ENCODE results near the gene SENP1. TPM values are rescaled to one million over a fixed set of nuclear protein-coding genes. Genes with fewer than 3 reads are reported as not detected.
A peak's percentile ranks its signal among the peaks of the same experiment; 100 is the strongest.

The SENP1 gene
- total RNA-seq, 2 donors from 2014 or later, result 37.5 to 42.3 TPM

DNA sequence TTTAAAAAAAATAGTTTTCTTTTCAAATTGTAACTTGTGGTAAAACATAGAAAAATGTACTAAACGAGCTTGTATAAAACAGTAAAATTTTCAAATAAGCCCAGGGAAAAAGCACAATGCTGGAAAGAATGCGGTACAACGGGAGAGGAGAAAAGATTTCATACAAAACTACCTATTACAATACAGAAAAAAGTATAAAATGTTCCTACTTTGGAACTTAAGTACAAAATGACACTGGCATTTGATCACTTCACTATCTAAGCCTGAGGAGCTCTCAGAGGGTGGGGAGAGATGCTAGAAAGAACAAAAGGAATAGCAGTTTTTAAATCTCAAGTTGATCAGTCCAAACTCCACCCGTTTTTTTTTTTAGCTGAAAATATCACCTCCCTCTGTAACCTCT lies 62.1 kb downstream of the SENP1 start:
- no peak for ATAC-seq (replicated peaks)
- H3K4me3 Mint-ChIP-seq, result no peak overlapping the region
- H3K4me1 Mint-ChIP-seq, result peaks cover 5% of the 10 kb centered on the region
- H3K9me3 Mint-ChIP-seq, result no peaks in the 10 kb centered on the region
- peaks cover 57% of the 10 kb centered on the region for H3K36me3 Mint-ChIP-seq (ENCODE audit: low read depth)
- H3K27me3 Mint-ChIP-seq, result no peaks in the 10 kb centered on the region
- H3K27ac Mint-ChIP-seq, result peak overlapping the region; percentile 80

DNA sequence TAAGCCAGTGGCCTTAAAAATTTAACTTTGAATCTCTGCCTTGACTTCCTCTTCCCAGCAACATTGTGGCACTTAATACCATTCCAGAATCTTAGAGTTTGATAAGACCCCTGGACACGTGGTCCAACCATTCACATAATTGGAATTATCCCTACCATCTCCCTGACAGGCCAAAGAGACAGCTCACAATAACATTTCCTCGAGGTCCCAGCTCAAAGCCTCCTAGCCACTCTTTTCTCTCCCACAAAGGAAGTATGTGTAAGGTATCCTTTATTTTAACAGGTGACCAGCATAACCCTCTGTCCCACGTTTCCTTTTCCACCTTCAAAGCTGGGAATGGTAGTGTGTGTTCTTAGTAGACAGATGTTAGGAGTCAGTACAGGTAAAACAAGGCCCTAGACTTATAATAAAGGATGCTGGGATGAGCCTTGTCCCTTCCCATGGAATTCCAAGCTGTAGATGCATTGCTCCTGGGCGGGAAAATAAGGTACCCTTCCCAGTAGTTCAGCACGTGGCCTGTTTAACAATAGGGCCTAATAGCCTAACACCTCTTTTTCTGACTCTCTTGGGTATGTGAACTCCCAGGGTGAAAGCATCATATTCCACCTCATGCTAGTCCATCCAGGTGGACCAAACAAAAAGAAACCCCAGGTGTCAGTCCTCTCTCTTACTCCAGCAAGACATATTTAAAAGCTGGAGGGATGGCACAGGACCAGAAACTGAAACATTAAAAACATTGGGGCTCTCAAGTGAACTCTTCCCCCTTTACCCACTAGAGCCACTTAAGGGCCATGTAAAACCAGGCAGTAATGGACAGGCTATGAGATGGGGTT lies 64.1 kb downstream of the SENP1 start:
- Mint-ChIP-seq H3K4me1 (peaks cover 5% of the 10 kb centered on the region), H3K9me3 (no peaks in the 10 kb centered on the region), H3K36me3 (ENCODE audit: low read depth) (peaks cover 37% of the 10 kb centered on the region), H3K27me3 (no peaks in the 10 kb centered on the region), H3K4me3 (no peak overlapping the region), H3K27ac (no peak overlapping the region)
- no peak for ATAC-seq (replicated peaks)

DNA sequence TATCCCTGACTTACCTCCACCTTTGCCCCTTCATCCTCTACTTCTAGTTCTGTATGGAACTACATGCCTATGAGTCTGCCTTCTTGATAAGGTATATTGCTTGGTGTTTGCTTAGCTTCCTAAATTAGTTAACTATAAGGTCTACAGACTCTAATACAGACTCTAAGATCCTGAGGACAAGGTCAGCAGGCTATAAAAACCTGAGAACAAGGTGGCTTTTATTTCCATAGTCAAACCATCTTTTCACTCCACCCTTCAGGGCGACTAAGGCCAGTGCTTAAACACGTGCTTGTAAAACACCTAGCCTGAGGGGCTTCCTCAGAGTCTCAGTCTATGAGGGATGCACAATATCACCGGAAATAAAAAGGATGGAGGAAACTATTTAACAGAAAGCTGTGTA lies 65.5 kb downstream of the SENP1 start:
- H3K4me1 Mint-ChIP-seq, result peaks cover 5% of the 10 kb centered on the region
- H3K4me3 Mint-ChIP-seq, result no peak overlapping the region
- peaks cover 23% of the 10 kb centered on the region for H3K36me3 Mint-ChIP-seq (ENCODE audit: low read depth)
- no peaks in the 10 kb centered on the region for H3K27me3 Mint-ChIP-seq
- H3K27ac Mint-ChIP-seq, result no peak overlapping the region
- no peak for ATAC-seq (replicated peaks)
- no peaks in the 10 kb centered on the region for H3K9me3 Mint-ChIP-seq

DNA sequence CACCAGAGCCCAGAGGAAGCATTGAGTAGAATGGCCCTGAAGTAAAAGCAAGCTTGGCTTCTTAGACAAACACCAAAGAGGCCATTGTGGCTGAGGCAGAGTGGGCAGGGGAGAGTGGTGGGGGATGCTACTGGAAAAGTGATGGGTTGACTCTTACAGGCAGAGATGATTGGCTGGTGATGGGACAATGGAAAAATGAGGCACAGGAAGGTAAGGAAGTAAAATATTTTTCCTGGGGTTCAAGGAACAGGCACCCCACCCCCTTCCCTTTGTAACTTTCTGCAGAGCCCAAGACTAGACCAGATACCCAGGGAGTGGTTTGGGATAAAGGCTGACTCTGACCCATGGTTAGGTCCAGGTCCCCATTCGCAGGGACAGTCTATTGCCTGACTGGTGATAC lies 66.7 kb downstream of the SENP1 start:
- H3K4me3 Mint-ChIP-seq, result no peak overlapping the region
- no peak overlapping the region for H3K27ac Mint-ChIP-seq
- peaks cover 5% of the 10 kb centered on the region for H3K4me1 Mint-ChIP-seq
- no peaks in the 10 kb centered on the region for H3K9me3 Mint-ChIP-seq
- H3K27me3 Mint-ChIP-seq, result no peaks in the 10 kb centered on the region
- peaks cover 11% of the 10 kb centered on the region for H3K36me3 Mint-ChIP-seq (ENCODE audit: low read depth)
- no peak for ATAC-seq (replicated peaks)

DNA sequence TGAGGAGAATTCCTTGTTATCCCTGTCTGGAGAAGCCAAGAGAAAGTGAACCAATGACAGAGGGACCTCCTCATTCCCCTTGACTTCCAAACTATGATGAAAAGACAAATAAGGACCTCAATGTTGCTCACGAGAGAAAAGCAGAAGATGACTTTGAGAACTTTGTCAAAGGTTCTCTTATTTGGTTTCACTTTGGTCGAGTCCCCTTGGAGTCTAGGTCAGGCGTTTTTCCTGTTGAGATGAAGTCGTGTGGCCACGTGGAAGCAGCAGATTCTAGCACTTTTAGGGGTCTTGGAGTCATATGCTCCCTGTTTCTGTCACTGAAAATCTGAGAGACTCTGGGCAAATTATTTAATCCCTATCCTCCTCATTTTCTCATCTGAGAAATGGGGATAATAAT lies 67.8 kb downstream of the SENP1 start:
- H3K27ac Mint-ChIP-seq, result no peak overlapping the region
- no peak for ATAC-seq (replicated peaks)
- H3K36me3 Mint-ChIP-seq (ENCODE audit: low read depth), result peaks cover under 1% of the 10 kb centered on the region
- H3K27me3 Mint-ChIP-seq, result no peaks in the 10 kb centered on the region
- H3K4me3 Mint-ChIP-seq, result no peak overlapping the region
- H3K4me1 Mint-ChIP-seq, result peaks cover 5% of the 10 kb centered on the region
- no peaks in the 10 kb centered on the region for H3K9me3 Mint-ChIP-seq

DNA sequence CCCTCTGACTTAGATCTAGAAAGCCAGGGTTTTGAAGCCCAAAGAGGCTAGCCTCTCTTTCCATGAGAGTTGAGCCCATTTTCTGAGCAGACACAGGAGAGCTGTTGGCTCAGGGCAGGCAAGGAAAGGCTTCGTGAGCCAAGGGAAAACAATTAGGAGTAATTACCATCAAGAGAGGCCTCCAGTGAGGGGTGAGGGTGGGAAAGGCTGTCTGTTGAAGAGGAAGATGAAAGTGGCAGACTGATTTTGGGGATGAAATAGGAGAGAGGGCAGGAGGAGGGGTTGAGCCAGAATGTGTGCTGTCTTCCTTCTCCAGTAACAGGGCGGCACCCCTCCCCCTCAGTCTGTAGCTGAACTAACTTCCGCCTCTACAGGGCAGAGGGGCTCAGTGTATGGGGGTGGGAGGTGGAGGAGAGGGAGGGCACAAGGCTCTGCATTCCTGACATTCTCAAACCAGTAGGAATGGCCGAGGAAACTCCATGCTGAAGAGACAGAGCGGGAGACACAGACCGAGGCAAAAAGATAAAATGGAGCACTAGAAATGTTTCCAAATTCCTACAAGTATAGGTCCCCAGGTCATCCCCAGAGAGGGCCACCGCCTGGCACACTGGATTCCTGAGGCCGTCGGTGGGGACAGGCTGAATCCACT lies 68.5 kb downstream of the SENP1 start:
- Mint-ChIP-seq H3K9me3 (no peaks in the 10 kb centered on the region), H3K4me1 (peaks cover 5% of the 10 kb centered on the region), H3K4me3 (no peak overlapping the region), H3K36me3 (ENCODE audit: low read depth) (no peaks in the 10 kb centered on the region), H3K27me3 (no peaks in the 10 kb centered on the region), H3K27ac (no peak overlapping the region)
- ATAC-seq (replicated peaks), result no peak

DNA sequence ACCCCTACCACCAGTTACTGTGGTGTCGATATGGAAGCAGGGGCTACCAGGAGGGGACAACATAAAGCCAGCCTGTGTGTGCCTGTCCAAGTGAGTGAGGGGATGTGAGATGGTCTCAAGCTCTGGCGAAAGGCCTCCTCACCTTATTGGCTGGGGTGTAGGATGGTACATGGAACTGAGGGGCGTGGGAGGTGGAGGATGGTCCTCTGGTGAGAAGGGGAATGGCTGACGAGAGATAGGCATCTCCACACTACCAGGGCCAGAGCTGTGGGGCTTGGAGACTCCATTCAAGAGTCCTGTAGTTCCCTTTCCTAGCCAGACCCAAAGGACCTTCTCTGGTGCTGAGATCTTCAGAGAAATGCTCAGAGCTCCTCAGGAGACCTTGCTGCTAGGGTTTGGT lies 69.1 kb downstream of the SENP1 start:
- H3K27me3 Mint-ChIP-seq, result no peaks in the 10 kb centered on the region
- no peak overlapping the region for H3K4me3 Mint-ChIP-seq
- no peaks in the 10 kb centered on the region for H3K36me3 Mint-ChIP-seq (ENCODE audit: low read depth)
- H3K9me3 Mint-ChIP-seq, result no peaks in the 10 kb centered on the region
- no peak for ATAC-seq (replicated peaks)
- no peak overlapping the region for H3K27ac Mint-ChIP-seq
- H3K4me1 Mint-ChIP-seq, result peaks cover 5% of the 10 kb centered on the region

DNA sequence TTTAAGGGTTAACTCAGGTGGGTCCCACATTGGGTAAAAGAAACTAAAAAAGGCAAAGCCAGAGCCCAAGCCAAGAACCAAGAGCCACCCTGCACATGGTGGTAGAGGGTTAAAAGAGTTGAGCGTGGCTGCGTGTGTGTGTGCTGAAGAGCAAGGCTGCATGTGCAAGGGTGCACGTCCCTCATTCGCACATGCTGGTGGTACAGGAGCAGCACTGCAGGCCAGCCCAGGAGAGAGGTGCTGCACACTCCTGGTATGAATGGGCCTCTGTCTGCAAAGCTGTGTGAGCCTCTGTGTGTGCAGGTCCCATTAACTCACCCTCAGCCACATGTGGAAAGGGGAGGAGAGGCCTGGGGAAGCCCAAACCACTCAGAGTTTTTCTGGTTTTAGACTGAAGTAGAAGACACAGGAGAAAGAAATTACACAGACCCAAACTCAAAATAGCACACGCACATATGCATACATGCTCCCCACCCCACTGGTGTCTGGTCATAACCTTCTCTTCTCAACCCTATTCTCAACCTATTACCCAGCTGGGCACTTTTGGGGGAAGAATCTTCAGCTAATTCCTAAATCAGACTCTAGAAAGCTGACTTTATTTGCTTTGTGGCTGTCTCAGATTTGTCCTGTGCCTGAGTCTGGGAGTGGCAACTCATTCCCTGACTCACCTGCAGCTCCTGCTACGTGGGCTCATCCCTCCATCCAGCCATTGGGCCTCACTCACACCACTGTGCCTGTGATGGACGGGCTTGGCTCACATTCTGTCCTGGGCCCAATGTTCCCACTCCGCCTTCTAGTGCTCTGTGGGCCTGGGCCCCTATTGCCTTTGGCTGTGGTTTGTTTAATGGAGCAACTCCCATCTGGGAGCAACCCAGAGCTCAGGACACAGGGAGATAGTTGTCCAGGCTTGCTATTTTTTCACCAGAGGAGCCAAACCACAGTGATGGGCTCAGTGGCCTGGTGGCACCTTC lies 70.8 kb downstream of the SENP1 start:
- H3K27me3 Mint-ChIP-seq, result no peaks in the 10 kb centered on the region
- no peaks in the 10 kb centered on the region for H3K36me3 Mint-ChIP-seq (ENCODE audit: low read depth)
- H3K9me3 Mint-ChIP-seq, result no peaks in the 10 kb centered on the region
- no peak for ATAC-seq (replicated peaks)
- peaks cover 5% of the 10 kb centered on the region for H3K4me1 Mint-ChIP-seq
- H3K4me3 Mint-ChIP-seq, result no peak overlapping the region
- H3K27ac Mint-ChIP-seq, result no peak overlapping the region

DNA sequence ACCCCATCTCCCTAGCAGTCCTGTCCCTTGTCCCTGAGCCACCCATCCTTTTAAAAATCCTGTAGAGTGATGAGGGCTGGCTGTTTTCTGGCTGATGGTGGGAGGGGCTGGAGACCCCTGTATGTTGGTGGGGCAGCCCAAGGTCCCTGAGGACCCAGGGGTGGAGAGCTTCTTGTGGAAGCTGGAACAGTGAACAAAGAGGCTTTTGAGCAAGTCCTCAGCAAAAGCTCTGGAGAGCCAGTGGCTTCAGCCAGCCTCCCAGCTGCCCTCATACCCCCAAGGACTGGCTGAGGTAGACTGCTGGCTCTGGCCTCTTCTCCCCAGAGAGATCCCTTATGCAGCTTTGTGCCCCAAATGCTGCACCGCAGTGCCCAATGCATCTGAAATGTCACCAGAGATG lies 72.4 kb downstream of the SENP1 start:
- no peaks in the 10 kb centered on the region for H3K4me1 Mint-ChIP-seq
- no peak overlapping the region for H3K4me3 Mint-ChIP-seq
- no peak for ATAC-seq (replicated peaks)
- no peaks in the 10 kb centered on the region for H3K36me3 Mint-ChIP-seq (ENCODE audit: low read depth)
- H3K9me3 Mint-ChIP-seq, result no peaks in the 10 kb centered on the region
- H3K27me3 Mint-ChIP-seq, result no peaks in the 10 kb centered on the region
- no peak overlapping the region for H3K27ac Mint-ChIP-seq

DNA sequence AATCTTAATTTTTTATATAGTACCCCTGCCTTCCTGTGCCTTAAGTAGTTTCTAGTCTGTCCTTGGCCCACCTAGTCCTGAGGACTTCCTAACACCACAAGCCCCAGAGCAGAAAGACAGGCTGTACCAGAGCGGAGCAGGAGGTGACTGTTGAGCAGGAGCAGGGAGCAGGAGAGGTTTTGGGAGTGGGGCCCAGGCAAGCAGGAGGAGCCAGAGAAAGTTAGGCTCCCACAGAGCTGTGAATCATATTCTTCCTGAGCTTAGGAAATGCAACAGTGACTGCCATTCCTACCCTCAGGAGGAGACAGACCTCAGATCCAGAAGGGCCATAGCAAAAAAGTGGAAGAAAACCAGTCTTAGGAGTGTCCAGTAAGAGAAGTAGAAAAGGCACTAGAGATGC lies 73.3 kb downstream of the SENP1 start:
- Mint-ChIP-seq H3K27ac (no peak overlapping the region), H3K36me3 (ENCODE audit: low read depth) (no peaks in the 10 kb centered on the region), H3K4me1 (no peaks in the 10 kb centered on the region), H3K4me3 (no peak overlapping the region), H3K27me3 (no peaks in the 10 kb centered on the region), H3K9me3 (no peaks in the 10 kb centered on the region)
- ATAC-seq (replicated peaks), result no peak

DNA sequence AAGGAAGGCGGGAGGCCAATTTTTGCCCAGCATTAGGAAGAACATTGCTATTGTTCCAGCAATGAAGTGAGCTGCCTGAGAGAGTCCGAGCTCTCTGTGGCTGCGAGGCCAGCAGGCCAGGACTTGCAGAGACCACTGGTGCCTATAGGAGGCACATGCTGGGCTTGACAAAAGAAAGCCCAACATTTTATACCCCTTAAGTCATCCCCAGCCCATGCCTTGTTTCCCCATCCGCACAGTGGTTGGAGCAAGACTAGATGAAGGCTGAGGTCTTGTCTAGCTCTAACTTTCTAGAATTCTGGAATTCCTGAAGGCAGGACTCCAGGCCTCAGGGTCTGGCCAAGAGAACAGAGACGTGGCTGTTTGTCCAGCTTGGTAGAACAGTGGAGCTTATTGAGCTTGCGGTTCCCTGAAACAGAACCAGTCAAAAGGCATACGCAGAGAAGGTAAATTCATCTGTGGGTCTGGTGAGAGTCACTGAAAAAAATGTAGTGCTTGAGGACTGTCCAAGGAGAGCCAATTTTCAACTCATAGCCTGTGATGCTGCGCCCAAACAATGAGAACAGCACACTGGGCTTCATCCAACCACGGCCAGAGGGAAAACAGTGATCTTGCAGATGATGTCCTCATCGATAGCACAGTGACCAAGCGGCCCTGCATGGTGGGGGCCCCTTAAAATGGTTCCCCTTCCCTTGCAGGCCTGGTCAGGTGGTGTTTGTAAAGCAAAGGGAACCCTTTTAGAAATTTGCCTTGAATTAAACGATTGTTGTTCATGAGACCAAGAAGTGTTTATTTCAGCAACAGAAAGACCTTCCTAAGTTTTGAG lies 74.5 kb downstream of the SENP1 start:
- ATAC-seq (replicated peaks), result no peak
- H3K4me3 Mint-ChIP-seq, result no peak overlapping the region

DNA sequence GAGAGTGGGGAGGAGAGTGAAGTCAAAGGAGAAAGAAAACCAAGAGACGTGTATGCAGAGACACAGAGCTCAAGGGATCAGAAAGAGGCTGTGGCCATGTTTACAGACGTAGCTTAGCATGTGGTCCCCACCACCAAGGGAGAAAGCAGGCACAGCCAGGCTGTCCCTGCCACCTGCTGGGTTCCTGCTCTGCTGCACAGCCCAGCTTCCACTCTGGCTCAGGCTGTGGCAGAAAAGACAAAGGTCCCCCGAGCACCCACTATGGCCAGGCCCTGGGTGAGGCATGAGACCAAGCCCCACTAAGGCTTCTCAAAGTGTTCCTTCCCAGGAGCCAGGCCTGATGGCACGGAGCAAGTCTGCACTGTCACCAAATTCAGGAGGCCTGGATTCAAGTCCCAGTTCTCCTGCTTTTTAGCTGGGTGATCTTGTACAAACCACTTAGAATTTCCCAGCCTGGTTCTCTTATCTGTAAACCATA lies 75.7 kb downstream of the SENP1 start:
- Mint-ChIP-seq H3K36me3 (ENCODE audit: low read depth) (no peaks in the 10 kb centered on the region), H3K9me3 (no peaks in the 10 kb centered on the region), H3K27ac (no peak overlapping the region), H3K27me3 (peaks cover 3% of the 10 kb centered on the region), H3K4me1 (no peaks in the 10 kb centered on the region), H3K4me3 (no peak overlapping the region)
- no peak for ATAC-seq (replicated peaks)

More for the DNA sequence above, 74.5 kb downstream of the SENP1 start:
- peaks cover 1% of the 10 kb centered on the region for H3K27me3 Mint-ChIP-seq
- H3K36me3 Mint-ChIP-seq (ENCODE audit: low read depth), result no peaks in the 10 kb centered on the region
- no peaks in the 10 kb centered on the region for H3K4me1 Mint-ChIP-seq
- H3K27ac Mint-ChIP-seq, result no peak overlapping the region
- H3K9me3 Mint-ChIP-seq, result no peaks in the 10 kb centered on the region

DNA sequence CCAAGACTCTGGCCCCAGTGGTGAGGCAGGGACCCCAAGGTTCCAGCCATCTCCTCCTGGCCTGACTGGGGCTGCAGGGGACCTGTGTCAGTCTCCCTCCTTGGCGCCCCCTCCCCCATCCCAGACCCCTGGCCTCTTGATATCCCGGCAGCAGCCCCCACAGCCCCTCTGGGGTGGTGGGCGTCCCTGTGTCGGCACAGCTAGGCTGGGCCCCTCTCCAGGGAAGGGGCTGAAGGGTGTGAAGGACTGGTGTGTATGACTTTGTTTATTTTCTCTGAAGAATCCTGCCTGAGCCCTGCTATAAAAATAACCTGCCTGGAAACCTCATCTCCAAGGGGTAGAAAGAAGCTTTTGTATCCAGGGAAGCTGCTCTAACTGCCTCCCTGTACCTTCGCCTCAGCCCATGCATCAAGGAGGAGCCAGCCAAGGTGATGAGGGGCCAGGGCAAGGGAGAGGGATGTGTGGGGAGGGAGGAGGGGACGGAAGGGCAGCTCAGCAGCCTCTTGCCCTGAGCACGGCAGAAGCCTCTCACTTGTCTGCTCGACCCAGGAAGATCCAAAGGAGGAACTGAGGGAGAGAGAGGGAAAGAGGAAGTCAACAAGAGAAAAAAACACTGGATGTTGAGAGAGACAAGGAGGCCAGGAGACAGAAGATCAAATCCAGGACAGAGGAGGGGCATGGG lies 76.2 kb downstream of the SENP1 start:
- no peak for ATAC-seq (replicated peaks)
- H3K36me3 Mint-ChIP-seq (ENCODE audit: low read depth), result no peaks in the 10 kb centered on the region
- no peaks in the 10 kb centered on the region for H3K9me3 Mint-ChIP-seq
- no peak overlapping the region for H3K27ac Mint-ChIP-seq
- H3K27me3 Mint-ChIP-seq, result peaks cover 7% of the 10 kb centered on the region
- H3K4me3 Mint-ChIP-seq, result no peak overlapping the region
- no peaks in the 10 kb centered on the region for H3K4me1 Mint-ChIP-seq
